ENCODE measurements around the gene CCDC15. TPM values are rescaled to one million over a fixed set of nuclear protein-coding genes. Genes with fewer than 3 reads are reported as not detected.

The CCDC15 gene
- total and polyA plus RNA-seq, 2 of the 4 experiments (the other 2 are of a cell fraction), result 1.1 to 2.0 TPM

DNA sequence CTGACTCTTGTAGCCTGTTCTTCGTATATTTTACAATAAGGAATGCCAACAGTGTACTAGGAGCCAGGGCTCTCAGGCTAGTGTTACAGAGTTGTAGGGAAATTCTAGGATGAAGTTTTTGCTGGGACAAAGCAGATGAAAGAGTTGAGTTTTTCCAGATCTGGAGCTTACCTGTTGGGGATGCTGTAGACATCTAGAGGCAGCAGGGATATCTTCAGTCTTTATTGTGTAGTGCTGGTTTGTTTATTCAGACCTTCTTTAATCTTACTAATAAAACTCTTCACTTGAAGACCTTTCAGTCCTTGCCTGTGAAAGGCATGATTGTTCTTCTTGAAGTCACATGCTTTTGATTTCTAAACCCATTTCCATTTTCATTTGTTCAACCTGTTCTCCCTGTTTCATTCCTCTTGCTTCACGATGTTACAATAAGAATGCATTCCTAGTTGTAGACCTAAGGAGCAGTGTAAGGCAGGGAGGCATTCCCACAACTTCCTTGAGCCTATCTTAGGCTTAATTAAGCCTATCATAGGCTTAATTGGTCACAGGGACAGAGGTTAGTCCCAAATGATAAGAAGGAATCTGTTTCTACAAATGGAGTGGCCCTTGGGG, 101.2 kb downstream of the CCDC15 start:
- Histone ChIP-seq H3K18ac (ENCODE audit: low read depth, low read length) (no peak overlapping the region), H3K79me1 (ENCODE audit: low read depth in 1 of 2, low read length in 2 of 2) (no peaks in the 10 kb centered on the region), H3K9ac (ENCODE audit: low read depth, low read length) (no peak overlapping the region), H3K23ac (ENCODE audit: low read depth, low read length) (no peak overlapping the region), H4K91ac (ENCODE audit: insufficient read depth, low read depth, low read length) (no peak overlapping the region), H2BK120ac (ENCODE audit: low read depth, low read length) (no peak overlapping the region), H3K27me3 (ENCODE audit: control insufficient read depth, insufficient read depth, low read length) (no peaks in the 10 kb centered on the region), H3K27ac (ENCODE audit: insufficient read depth, low read length) (no peak overlapping the region), H3K4me3 (ENCODE audit: insufficient read depth, low read depth, low read length) (no peak overlapping the region), H3K4me1 (ENCODE audit: control insufficient read depth, insufficient read depth, low read length) (no peaks in the 10 kb centered on the region), H3K56ac (ENCODE audit: extremely low read depth, insufficient read depth, low read length) (no peak overlapping the region), H4K8ac (ENCODE audit: low read depth in 2 of 2, low read length in 2 of 2) (no peak overlapping the region), H2AK5ac (ENCODE audit: low read depth, low read length) (no peak overlapping the region), H3K4ac (ENCODE audit: low read depth, low read length) (no peak overlapping the region), H2AFZ (replicated peaks; ENCODE audit: low read length, poor library complexity) (no peak overlapping the region), H3K36me3 (ENCODE audit: control insufficient read depth, insufficient read depth, low read length) (no peaks in the 10 kb centered on the region), H3K4me2 (ENCODE audit: low read depth, low read length) (no peak overlapping the region), H3K9me1 (ENCODE audit: insufficient read depth, low read length) (no peaks in the 10 kb centered on the region), H2BK15ac (ENCODE audit: low read depth, low read length) (no peak overlapping the region), H4K20me1 (ENCODE audit: insufficient read depth, low read length) (no peaks in the 10 kb centered on the region), H2BK5ac (ENCODE audit: low read depth, low read length, poor library complexity, severe bottlenecking) (no peak overlapping the region), H2AK9ac (replicated peaks; ENCODE audit: low read depth, low read length, poor library complexity) (no peak overlapping the region), H3K14ac (replicated peaks; ENCODE audit: low read depth, low read length) (no peak overlapping the region), H2BK20ac (ENCODE audit: low read depth, low read length) (no peak overlapping the region), H4K5ac (ENCODE audit: low read depth, low read length) (no peak overlapping the region), H3K9me3 (ENCODE audit: control insufficient read depth, insufficient read depth, low read length) (no peaks in the 10 kb centered on the region)
- no CpG with 5 or more reads among the region's 2 CpGs for WGBS, 2 experiments (ENCODE audit: extremely low coverage in 2 of 2, insufficient read length in 1 of 2)
- in situ Hi-C loops (cut with MboI; ENCODE audit: low sequenced_read_pairs), result no loop called here
- ChIA-PET CTCF (interaction anchor here (0.6 kb wide), 1 partner anchor 10 kb away, joined by 4 read pairs; no protein-coding TSS in a partner anchor), POLR2A (ENCODE audit: unreplicated experiment) (no interaction called here)
- DNase-seq, result no peak
- BruUV-seq (replicated peaks), result no TSS peak
- ATAC-seq (ENCODE audit: low read depth), result no peak
- dilution Hi-C loops (cut with HindIII; ENCODE audit: low sequenced_read_pairs, unreplicated experiment), result no loop called here
- intact Hi-C loops (cut with micrococcal nuclease), result no loop called here
- TF ChIP-seq, protein P1, sequence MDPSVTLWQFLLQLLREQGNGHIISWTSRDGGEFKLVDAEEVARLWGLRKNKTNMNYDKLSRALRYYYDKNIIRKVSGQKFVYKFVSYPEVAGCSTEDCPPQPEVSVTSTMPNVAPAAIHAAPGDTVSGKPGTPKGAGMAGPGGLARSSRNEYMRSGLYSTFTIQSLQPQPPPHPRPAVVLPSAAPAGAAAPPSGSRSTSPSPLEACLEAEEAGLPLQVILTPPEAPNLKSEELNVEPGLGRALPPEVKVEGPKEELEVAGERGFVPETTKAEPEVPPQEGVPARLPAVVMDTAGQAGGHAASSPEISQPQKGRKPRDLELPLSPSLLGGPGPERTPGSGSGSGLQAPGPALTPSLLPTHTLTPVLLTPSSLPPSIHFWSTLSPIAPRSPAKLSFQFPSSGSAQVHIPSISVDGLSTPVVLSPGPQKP (IDR thresholded peaks at IDR 0.05; ENCODE audit: borderline replicate concordance, low read depth, low read length), result no peak
- TF ChIP-seq, protein P2, sequence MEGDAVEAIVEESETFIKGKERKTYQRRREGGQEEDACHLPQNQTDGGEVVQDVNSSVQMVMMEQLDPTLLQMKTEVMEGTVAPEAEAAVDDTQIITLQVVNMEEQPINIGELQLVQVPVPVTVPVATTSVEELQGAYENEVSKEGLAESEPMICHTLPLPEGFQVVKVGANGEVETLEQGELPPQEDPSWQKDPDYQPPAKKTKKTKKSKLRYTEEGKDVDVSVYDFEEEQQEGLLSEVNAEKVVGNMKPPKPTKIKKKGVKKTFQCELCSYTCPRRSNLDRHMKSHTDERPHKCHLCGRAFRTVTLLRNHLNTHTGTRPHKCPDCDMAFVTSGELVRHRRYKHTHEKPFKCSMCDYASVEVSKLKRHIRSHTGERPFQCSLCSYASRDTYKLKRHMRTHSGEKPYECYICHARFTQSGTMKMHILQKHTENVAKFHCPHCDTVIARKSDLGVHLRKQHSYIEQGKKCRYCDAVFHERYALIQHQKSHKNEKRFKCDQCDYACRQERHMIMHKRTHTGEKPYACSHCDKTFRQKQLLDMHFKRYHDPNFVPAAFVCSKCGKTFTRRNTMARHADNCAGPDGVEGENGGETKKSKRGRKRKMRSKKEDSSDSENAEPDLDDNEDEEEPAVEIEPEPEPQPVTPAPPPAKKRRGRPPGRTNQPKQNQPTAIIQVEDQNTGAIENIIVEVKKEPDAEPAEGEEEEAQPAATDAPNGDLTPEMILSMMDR (conservative IDR thresholded peaks at IDR 0.05; ENCODE audit: low read depth, low read length), result no peak
- TF ChIP-seq RFX5 (IDR thresholded peaks at IDR 0.05; ENCODE audit: low read depth, low read length) (no peak), RCOR1 (IDR thresholded peaks at IDR 0.05; ENCODE audit: insufficient replicate concordance, low read length) (no peak), MAFK (IDR thresholded peaks at IDR 0.05; ENCODE audit: low read depth, low read length) (no peak), NFE2L2 (IDR thresholded peaks at IDR 0.05; ENCODE audit: low read depth, low read length) (no peak), CEBPB (IDR thresholded peaks at IDR 0.05; ENCODE audit: low read depth, low read length) (no peak)

Measured in IMR-90 (cell line).